ENCODE data around the gene ANO1. TPM values are rescaled to one million over a fixed set of nuclear protein-coding genes. Genes with fewer than 3 reads are reported as not detected.

The ANO1 gene
- polyA plus RNA-seq, 1 of the 3 experiments (the other 2 are of a cell fraction): not detected

DNA sequence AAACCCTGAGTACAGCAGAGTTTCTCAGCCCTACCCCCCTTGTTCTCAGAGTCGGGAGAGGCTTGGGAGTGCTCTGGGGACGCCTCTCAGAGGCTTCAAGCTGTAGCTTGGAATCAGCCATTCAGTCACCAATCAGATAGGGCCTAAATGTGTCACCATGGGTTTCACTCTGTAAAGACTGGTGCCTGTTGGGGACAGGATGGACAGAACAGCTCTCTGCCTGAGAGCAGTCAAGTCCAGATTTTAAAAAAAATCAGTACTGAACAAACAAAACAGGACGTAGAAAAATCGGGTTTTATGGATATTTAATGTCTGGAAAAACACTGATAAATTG is 126.3 kb downstream of the ANO1 start (continued):
- TF ChIP-seq FOXM1 (IDR thresholded peaks at IDR 0.05; ENCODE audit: low read depth) (no peak), EZH2phosphoT487 (IDR thresholded peaks at IDR 0.05; ENCODE audit: borderline replicate concordance, low read depth) (no peak), RAD21 (IDR thresholded peaks at IDR 0.05; ENCODE audit: low read length) (no peak), MEF2A (IDR thresholded peaks at IDR 0.05; ENCODE audit: borderline replicate concordance, low read depth) (no peak), POLR2AphosphoS5 (IDR thresholded peaks at IDR 0.05; ENCODE audit: low read depth, low read length) (no peak), JUND (IDR thresholded peaks at IDR 0.05) (no peak), MXI1 (IDR thresholded peaks at IDR 0.05; ENCODE audit: low read depth, low read length) (no peak), TAF1 (IDR thresholded peaks at IDR 0.05; ENCODE audit: borderline replicate concordance, low read depth, low read length) (no peak), GABPA (IDR thresholded peaks at IDR 0.05; ENCODE audit: low read depth) (no peak)

DNA sequence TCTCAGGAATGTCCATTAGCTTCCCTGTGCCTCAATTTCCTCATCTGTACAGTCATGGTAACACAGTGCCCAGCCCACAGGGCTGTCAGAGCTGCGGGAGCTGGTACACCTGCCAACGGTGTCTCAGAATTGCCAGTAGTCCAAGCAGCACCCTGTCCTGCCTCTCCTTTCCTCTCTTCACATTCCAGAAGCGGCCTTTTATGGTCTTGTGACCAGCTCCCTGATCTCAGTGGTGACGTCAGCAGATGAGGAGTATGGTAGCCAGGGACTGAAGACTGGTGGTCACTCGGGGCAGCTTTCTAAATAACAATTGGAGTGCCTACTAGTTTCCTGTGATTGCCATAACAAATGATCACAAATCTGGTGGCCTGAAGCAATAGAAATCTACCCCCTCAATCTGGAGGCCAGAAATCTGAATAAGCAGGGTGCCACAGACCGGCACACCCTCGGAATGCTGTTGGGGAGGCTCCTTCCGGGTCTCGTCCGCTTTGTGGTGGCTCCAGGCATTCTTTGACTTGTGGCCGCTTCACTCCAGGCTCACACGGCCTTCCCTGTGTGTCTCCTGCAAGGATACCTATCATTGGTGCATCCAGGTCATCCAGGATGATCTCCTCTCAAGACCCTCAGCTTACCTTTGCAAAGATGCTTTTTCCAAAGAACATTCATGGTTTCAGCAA is 127.1 kb downstream of the ANO1 start:
- Histone ChIP-seq H3K9me3 (no peaks in the 10 kb centered on the region), H3K9ac (0 out of 2 replicates have a peak overlapping the region, but pooled peaks have one; percentile 98), H3K27ac (ENCODE audit: low read depth in 2 of 2, low read length in 1 of 2) (no peak overlapping the region; a peak in 1 of 4 replicates), H4K20me1 (ENCODE audit: insufficient read depth) (peaks cover 56% of the 10 kb centered on the region), H3K79me2 (ENCODE audit: insufficient read depth) (peaks cover 43% of the 10 kb centered on the region), H2AFZ (ENCODE audit: low read depth) (no peak overlapping the region), H3K4me2 (peak overlapping the region; percentile 91), H3K4me3 (ENCODE audit: low read depth in 2 of 2, low read length in 1 of 2) (peak overlapping the region in 1 of 2 experiments; percentile 96; a peak in 2 of 4 replicates), H3K4me1 (ENCODE audit: control insufficient read depth in 1 of 2, insufficient read depth in 2 of 2, low read depth in 1 of 2, low read length in 1 of 2) (peaks cover 6 to 16% of the 10 kb centered on the region in 2 experiments; a peak in 2 of 4 replicates), H3K36me3 (replicated peaks in 1 of 2; ENCODE audit: control insufficient read depth in 1 of 2, insufficient read depth in 2 of 2, low read length in 1 of 2) (peaks cover 19 to 28% of the 10 kb centered on the region in 2 experiments), H3K9me2 (no peaks in the 10 kb centered on the region), H3F3A (replicated peaks; ENCODE audit: insufficient read depth) (peaks cover 29% of the 10 kb centered on the region), H3K27me3 (ENCODE audit: insufficient read depth) (no peaks in the 10 kb centered on the region)
- CTCF ChIA-PET: interaction anchor here (1.7 to 2.7 kb wide), 4 partner anchors 9 to 289 kb away, joined by 4 to 12 read pairs (median 10); no protein-coding TSS in a partner anchor
- POLR2A ChIA-PET: no interaction called here
- TF ChIP-seq MEF2A (IDR thresholded peaks at IDR 0.05; ENCODE audit: borderline replicate concordance, low read depth) (no peak), POLR2AphosphoS5 (IDR thresholded peaks at IDR 0.05; ENCODE audit: low read depth, low read length) (0 out of 2 replicates have a peak, but pooled peaks have one; percentile 4)
- TF ChIP-seq, protein P1, sequence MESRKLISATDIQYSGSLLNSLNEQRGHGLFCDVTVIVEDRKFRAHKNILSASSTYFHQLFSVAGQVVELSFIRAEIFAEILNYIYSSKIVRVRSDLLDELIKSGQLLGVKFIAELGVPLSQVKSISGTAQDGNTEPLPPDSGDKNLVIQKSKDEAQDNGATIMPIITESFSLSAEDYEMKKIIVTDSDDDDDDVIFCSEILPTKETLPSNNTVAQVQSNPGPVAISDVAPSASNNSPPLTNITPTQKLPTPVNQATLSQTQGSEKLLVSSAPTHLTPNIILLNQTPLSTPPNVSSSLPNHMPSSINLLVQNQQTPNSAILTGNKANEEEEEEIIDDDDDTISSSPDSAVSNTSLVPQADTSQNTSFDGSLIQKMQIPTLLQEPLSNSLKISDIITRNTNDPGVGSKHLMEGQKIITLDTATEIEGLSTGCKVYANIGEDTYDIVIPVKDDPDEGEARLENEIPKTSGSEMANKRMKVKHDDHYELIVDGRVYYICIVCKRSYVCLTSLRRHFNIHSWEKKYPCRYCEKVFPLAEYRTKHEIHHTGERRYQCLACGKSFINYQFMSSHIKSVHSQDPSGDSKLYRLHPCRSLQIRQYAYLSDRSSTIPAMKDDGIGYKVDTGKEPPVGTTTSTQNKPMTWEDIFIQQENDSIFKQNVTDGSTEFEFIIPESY (IDR thresholded peaks at IDR 0.05; ENCODE audit: borderline replicate concordance, low read depth): no peak
- TF ChIP-seq, protein P2, sequence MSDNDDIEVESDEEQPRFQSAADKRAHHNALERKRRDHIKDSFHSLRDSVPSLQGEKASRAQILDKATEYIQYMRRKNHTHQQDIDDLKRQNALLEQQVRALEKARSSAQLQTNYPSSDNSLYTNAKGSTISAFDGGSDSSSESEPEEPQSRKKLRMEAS (IDR thresholded peaks at IDR 0.05; ENCODE audit: low read depth): no peak
- DNase-seq: no peak
- 99% methylated on average over 8 of the region's 12 CpGs for WGBS (ENCODE audit: low lambda C conversion rate)

DNA sequence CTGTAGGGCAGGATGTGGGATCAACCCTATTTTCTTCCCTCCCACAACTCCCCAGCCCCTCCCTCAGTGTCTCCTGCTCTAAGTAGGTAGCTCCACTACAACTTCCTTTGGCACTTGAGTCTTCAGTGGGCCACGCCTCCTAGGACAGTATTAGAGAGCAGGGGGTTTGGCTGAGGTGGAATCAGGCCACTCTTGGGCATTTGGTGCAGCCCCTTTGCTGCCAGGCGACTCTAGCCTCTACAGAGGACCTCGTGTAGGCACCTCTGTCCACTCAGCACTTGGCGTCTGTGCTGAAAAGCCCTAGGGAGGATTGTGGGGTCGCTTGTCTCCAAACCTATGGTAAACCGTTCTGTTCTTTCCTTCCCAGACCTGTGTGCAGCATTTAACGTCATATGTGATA is 127.6 kb downstream of the ANO1 start:
- no peak overlapping the region for H3K9ac ChIP-seq
- peaks cover 19 to 28% of the 10 kb centered on the region in 2 experiments for H3K36me3 ChIP-seq (replicated peaks in 1 of 2; ENCODE audit: control insufficient read depth in 1 of 2, insufficient read depth in 2 of 2, low read length in 1 of 2)
- POLR2A ChIA-PET: no interaction called here
- WGBS (ENCODE audit: low lambda C conversion rate): 93% methylated on average over 4 of the region's 7 CpGs
- peaks cover 34% of the 10 kb centered on the region for H3F3A ChIP-seq (replicated peaks; ENCODE audit: insufficient read depth)
- H3K79me2 ChIP-seq (ENCODE audit: insufficient read depth): peaks cover 43% of the 10 kb centered on the region
- no peaks in the 10 kb centered on the region for H3K9me2 ChIP-seq
- no peak for DNase-seq
- peaks cover 6 to 16% of the 10 kb centered on the region in 2 experiments; a peak in 2 of 4 replicates for H3K4me1 ChIP-seq (ENCODE audit: control insufficient read depth in 1 of 2, insufficient read depth in 2 of 2, low read depth in 1 of 2, low read length in 1 of 2)
- no peak overlapping the region for H3K4me3 ChIP-seq (ENCODE audit: low read depth in 2 of 2, low read length in 1 of 2)
- CTCF ChIA-PET: interaction anchor here (2.0 to 2.1 kb wide), 2 partner anchors 10 kb away, joined by 8 to 9 read pairs; no protein-coding TSS in a partner anchor
- no peaks in the 10 kb centered on the region for H3K9me3 ChIP-seq
- H4K20me1 ChIP-seq (ENCODE audit: insufficient read depth): peaks cover 56% of the 10 kb centered on the region
- H3K27ac ChIP-seq (ENCODE audit: low read depth in 2 of 2, low read length in 1 of 2): no peak overlapping the region
- H3K4me2 ChIP-seq: no peak overlapping the region
- no peak overlapping the region for H2AFZ ChIP-seq (ENCODE audit: low read depth)
- no peaks in the 10 kb centered on the region for H3K27me3 ChIP-seq (ENCODE audit: insufficient read depth)
- TF ChIP-seq, protein P3, sequence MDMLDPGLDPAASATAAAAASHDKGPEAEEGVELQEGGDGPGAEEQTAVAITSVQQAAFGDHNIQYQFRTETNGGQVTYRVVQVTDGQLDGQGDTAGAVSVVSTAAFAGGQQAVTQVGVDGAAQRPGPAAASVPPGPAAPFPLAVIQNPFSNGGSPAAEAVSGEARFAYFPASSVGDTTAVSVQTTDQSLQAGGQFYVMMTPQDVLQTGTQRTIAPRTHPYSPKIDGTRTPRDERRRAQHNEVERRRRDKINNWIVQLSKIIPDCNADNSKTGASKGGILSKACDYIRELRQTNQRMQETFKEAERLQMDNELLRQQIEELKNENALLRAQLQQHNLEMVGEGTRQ (IDR thresholded peaks at IDR 0.05; ENCODE audit: borderline replicate concordance, low read depth, low read length): no peak
- TF ChIP-seq EZH2phosphoT487 (IDR thresholded peaks at IDR 0.05; ENCODE audit: borderline replicate concordance, low read depth): no peak
- no peak for TF ChIP-seq FOSL2 (IDR thresholded peaks at IDR 0.05; ENCODE audit: borderline replicate concordance, low read depth)
- TF ChIP-seq, protein P4, sequence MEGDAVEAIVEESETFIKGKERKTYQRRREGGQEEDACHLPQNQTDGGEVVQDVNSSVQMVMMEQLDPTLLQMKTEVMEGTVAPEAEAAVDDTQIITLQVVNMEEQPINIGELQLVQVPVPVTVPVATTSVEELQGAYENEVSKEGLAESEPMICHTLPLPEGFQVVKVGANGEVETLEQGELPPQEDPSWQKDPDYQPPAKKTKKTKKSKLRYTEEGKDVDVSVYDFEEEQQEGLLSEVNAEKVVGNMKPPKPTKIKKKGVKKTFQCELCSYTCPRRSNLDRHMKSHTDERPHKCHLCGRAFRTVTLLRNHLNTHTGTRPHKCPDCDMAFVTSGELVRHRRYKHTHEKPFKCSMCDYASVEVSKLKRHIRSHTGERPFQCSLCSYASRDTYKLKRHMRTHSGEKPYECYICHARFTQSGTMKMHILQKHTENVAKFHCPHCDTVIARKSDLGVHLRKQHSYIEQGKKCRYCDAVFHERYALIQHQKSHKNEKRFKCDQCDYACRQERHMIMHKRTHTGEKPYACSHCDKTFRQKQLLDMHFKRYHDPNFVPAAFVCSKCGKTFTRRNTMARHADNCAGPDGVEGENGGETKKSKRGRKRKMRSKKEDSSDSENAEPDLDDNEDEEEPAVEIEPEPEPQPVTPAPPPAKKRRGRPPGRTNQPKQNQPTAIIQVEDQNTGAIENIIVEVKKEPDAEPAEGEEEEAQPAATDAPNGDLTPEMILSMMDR (IDR thresholded peaks at IDR 0.05): no peak
- TF ChIP-seq FOXM1 (IDR thresholded peaks at IDR 0.05; ENCODE audit: low read depth): no peak
- TF ChIP-seq, protein P5, sequence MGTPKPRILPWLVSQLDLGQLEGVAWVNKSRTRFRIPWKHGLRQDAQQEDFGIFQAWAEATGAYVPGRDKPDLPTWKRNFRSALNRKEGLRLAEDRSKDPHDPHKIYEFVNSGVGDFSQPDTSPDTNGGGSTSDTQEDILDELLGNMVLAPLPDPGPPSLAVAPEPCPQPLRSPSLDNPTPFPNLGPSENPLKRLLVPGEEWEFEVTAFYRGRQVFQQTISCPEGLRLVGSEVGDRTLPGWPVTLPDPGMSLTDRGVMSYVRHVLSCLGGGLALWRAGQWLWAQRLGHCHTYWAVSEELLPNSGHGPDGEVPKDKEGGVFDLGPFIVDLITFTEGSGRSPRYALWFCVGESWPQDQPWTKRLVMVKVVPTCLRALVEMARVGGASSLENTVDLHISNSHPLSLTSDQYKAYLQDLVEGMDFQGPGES (IDR thresholded peaks at IDR 0.05; ENCODE audit: low read depth, low read length): no peak
- no peak for TF ChIP-seq NRF1 (IDR thresholded peaks at IDR 0.05; ENCODE audit: low read depth, low read length)
